Stimulated activated CD4-positive, alpha-beta T cell treated with anti-CD3 and anti-CD28 coated beads, Interleukin-1b, Interleukin-23, amount 100 ng/mL, for 24 hours (primary cell): ENCODE measurements around the gene RAX.
"Not testable (repeated sequence)": the region's sequence is repeated elsewhere in the genome, so short reads cannot be mapped to it uniquely, and the experiment has no call there.

Experiments used
- DNase-seq, 4 experiments: peaks; one replicate each; pipeline ENCODE4 v3.0.0-alpha.2; 2020; ENCODE audit warnings: low read depth in 4 of 4, low spot score in 1 of 4

RAX gene

GRCh38 chr18:59273759-59274532 is 692 bp upstream of the RAX start:
- no peak for DNase-seq

DNA sequence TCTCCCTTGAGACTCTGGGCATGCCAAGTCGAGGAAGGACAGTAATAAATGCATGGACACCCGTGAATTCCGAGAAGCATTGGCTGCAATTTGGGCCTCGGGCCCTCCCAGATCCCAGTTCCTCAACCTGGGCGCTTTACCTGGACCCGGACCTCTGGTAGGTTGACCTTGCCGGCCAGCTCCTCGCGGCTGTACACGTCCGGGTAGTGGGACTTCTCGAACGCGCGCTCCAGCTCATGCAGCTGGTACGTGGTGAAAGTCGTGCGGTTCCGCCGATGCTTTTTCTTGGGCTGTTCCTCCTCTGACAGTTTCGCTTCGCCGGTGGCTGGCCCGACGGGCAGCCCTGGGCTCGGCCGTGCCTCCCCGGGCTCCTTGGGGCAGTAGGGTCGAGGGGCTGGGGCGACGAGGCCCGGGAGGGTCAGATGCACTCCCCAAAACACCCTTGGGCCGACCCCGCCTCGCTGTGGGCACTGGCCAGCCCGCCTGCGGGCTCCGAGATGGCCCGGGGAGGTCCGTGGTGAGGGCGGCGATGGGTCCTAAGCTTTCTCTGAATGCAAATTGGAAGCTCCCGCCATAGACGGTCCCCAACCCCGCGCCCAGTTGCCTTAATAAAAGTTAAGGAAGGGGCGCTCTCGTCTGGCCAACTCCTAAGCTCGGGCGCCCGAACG is 899 bp downstream of the RAX start:
- no peak for DNase-seq

DNA sequence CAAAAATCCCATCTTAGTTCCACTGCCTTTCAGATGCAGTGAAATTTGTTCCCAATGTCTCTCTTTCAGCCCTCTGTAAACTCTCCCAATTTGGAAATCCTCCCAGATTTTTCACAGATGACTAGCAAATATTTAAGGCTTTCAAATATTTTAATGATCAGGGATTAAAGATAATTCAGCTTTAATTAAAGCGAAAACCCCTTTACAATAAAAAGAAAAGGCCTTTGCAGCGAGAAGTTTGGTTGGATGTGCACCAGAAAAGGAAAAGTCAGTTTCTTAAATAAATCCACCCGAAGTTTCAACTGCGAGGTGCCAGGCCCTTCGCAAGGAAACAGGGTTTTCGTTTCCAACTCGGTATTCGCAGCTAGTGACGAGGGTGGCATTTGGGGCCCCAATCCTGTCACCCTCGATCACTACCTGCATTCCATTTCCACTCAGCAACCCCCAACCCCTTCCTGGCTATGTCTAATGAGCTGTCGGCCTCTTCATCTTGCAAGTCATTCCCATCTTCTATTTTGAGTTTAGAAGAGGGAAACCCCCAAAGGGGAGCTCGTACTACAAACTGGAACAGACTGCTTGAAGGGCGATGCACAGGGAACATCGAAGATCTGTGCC is 1.5 kb downstream of the RAX start:
- DNase-seq = no peak

DNA sequence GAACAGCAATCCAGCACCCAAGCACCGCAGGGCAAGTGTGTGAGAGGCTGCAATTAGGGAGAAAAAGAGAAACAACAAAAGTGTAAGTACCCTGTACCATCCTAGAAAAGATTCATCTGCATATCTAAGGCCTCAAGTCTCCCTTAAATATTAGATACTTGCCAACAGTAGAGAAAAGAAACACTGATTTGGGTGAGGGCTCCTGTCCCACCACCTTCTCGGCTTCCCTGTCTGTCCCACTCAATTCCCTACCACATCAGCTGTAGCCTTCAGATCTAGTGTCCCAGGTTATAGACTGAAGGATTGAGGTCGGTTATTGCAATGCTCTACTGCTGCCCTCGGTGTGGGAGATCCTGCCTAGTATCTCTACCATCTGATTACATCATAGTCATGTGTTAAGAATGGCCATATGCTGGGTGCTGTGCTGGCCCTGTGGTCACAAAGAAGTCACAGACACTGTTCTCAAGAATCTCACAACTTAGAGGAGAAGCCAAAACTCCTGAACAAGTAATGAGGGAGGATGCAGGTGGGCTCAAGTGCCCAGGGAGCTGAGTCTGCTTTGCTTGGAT is 2.5 kb downstream of the RAX start:
- no peak for DNase-seq

DNA sequence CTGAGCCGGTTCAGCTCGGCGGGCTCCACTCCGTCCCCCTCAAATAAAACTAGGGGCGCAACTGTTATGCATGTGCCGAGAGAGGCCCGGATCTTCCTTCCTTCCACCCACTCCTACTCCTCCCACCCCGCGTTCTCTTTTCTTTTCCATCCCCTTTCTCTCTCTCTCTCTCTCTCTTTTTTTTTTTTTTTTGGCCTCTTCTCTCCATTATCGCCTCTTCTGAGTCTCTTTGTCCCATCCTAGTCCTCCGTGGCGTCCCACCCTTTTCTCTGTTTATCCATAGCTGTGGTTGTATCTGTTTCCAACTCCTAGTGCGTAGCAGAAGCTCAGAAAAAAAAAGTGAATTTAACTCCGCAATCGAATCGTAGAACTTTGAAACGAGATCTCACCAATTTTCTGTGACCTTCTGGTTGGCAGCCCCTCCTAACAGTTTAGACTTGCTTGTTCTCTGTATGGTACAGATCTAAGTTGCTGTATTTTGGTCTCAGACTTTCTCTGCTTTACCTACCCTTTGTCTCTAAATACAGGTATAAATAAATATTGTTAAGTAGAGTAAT is 3.6 kb downstream of the RAX start:
- no peak for DNase-seq

DNA sequence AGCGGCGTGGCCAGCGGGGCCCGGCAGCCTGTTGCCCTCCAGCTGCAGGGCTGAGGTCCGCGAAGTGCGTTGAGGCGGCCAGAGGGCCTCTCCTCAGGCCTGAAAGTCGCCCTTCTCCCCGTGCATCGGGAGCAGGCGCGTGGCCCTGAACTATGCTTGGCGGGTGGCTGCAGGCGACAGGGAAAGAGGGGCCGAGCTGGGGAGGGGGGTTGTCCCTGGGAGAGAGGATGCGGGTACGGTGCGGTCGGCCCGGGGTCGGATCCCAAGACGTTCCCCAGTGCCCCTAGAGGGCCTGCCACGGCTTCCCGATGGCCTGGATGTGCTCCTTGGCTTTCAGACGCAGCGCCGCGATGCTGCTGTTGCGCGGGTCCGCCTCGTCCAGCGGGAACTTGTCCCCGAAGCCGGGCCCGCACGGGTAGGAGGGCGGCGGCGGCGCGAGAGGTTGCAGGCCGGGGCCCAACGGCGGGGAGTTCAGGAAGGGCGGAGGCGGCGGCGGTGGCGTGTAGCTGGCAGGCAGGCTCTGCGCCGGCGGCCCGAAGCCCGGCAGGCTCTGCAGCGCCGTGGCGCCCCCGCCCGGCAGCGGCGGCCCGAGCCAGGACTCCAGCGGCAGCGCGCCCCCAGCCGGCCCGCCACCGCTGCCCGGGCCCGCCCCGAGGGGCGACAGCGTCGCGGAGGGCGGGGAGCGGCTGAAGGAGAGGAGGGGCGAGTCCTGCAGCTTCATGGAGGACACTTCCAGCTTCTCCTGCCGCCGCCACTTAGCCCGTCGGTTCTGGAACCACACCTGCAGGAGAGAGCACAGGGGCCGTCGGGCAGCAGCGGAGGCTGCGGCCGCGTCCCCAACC is 4.3 kb downstream of the RAX start:
- DNase-seq = peak in 1 of 4 experiments; percentile 48

DNA sequence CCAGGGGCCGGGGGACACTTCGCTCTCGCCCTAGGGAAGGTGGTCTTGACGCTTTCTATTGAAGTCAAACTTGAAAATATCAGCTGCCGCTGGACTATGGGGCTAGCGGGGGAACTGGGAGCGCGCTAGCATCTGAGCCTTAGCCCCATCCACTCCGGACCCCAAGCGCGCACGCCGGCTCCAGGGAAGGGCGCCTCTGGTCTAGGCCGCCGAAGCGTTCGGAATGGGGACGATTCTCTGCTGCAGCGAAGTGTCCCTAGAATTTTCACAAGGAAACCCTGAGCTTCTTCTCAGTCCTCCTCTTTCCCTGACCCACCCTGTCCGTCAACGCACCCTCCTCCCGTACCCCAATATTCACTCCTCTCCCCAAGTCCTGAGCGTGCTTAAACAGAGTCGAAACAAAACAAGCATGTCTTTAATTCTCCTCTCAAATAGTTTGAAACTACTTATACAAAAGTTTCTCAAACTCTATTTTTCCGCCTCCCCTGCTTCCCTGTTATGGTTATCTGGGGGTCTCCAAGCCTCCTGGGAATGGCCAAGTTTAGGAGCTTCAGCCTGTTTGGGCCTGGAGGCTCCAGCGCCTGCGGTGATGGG is 5.0 kb downstream of the RAX start:
- no peak for DNase-seq

DNA sequence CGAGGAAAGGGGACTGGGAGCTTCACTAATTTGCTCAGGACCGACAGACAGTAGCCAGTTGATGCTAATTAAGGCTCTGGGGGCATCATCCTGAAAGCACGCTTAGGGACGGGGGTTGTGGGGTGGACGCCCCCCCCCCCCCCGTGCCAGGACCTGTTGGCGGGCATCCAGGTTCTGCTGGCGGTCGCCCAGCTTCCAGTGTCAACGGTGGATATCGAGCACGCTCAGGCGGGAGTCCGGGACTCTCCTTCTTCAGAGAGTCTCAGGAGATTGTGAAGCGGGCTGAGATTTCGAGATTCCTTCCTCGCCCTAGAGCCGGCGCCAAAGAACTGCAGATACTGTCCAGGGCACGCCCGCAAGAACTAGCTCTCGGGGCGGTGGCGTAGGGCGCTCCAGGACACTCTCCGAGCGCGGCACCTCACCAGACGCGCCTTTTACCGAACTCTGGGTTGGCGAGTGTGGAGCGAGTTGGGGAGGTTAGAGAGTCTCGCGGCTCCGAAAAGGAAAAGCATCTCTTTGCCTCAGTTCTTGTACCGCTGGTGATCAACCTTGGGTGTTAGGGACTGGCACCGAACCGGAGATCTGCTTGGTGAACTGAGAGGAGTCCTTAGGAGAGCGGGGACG is 5.6 kb downstream of the RAX start:
- DNase-seq = no peak

GRCh38 chr18:59266886-59267502 is 6.3 kb downstream of the RAX start:
- no peak for DNase-seq

DNA sequence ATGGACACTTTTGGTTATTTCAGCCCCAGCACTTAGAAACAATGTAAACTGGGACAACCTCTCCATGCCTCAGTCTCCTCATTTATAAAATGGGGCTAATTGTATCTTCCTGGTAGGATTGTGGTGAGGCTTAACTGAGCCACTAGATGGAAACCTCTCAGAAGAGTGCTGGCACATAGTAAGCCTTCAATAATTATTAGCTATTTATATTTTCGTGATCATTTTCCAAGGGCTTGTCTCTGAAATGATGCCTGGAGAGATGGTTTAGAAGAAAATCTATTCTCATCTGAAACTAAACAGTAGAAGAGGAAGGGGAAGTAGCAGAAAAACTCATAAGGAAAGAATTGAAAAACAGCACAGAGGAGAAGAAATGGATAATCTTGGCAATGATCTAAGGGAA is 6.8 kb downstream of the RAX start:
- DNase-seq = no peak

DNA sequence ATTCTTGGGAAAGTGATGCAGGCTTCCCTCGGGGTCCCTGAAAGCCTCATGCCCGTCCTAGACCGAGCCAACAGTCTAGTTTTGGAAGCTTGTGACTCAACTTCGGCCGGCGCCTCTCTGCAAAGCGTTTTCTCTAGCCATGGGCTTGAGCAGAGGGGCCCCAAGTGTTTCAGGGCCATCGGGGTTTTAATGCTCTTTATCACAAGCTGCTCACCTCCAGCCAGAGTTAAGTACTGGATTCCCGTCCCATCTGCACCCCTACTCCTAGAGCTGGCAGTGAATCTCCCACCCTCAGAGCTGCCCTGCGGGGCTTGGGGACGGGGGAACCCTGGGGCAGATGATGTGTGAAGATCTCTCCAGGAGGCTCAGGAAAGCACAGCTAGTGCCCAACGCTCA is 7.3 kb downstream of the RAX start:
- no peak for DNase-seq

- peak in 1 of 4 experiments; percentile 35 for DNase-seq
Observed at GRCh38 chr18:59265246-59265973, 7.8 kb downstream of the RAX start.

DNA sequence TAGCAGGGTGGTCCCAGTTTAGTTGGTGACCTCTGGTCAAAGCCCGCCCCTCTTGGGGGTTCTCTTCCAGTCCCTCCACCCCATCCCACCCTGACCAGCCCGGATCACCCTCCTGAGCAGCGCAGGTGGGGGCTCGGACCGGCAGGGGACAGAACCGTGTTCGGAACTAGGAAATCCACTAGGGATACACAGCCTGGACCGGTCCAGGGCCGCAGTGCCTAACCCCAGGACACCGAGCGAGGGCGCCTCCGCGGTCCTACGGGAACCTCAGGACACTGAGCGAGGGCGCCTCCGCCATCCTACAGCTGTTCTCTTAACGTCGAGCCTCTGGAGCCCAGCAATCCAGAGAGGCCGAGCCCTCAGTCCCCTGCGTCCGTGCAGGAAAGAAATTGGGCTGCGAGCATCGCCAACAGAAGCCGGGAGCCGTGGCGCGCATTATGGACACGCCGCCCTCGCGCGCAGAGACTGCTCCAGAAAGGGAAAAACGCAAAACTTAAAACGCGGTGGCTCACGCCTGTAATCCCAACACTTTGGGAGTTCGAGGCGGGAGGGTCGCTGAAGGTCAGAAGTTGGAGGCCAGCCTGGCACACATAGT is 8.5 kb downstream of the RAX start:
- no peak for DNase-seq

GRCh38 chr18:59264121-59264571 is 9.1 kb downstream of the RAX start:
- no peak for DNase-seq

DNA sequence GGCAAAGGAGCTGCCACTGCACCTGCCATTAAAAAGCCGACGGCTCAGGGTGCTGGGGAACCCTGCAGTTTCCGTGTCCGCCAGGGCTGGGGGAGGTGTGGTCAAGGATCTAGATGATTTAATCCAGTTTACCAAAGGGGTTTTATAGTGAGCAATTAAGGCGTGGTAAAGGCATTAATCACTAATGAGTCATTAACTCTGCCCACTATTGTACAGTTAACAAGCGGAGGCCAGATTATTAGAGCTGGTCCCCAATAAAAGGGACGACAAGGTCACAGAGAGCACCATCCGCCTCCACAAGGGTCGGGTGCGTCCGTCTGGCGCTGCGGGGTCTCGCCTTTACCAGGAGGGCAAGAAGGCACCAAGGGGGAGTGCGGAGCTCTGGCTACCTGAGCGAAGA is 9.6 kb downstream of the RAX start:
- no peak for DNase-seq

DNA sequence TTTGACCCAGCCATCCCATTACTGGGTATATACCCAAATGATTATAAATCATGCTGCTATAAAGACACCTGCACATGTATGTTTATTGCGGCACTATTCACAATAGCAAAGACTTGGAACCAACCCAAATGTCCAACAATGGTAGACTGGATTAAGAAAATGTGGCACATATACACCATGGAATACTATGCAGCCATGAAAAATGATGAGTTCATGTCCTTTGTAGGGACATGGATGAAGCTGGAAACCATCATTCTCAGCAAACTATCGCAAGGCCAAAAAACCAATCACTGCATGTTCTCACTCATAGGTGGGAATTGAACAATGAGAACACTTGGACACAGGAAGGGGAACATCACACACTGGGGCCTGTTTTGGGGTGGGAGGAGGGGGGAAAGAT is 11.0 kb downstream of the RAX start:
- DNase-seq = not testable (repeated sequence)

GRCh38 chr18:59261842-59262241 is 11.4 kb downstream of the RAX start:
- DNase-seq = not testable (repeated sequence)

GRCh38 chr18:59255491-59255890 is 17.8 kb downstream of the RAX start:
- DNase-seq = not testable (repeated sequence)
